ENCODE data around the gene HAT1.
"Not testable (repeated sequence)": the region's sequence is repeated elsewhere in the genome, so short reads cannot be mapped to it uniquely, and the experiment has no call there.

Gene HAT1

DNA sequence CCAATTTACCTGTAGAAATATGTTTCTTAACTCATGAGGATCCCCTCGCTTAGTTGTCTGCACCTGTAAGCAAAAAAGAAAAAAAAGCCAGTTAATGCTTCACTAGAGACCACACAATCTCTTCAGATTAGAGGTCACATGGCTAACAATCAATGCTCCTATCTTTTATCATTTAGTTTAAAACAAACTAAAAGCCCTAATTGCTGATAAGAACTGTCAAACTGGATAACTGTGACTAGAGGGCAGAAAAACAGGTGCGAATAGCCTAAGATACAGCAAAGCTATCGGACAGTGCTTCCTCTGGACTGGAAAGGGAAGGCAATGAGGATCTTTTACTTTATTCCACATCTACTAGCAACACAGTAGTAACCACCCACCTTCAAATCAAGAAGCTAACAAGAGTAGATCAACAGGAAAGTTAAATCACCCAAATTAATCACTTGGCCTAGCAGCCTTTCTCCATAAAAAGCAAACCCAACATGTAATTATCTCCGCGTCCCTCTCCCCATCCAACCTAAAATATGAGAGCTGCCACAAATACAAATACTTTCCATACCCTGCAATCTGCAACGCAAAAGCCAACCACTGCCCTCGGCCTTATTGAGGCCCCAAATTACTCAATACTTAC is 29.0 kb upstream of the HAT1 start:
- DNase-seq (ENCODE audit: extremely low read depth, insufficient read length) = no peak
- H3K4me3 ChIP-seq (replicated peaks; ENCODE audit: low read depth, low read length) = peak overlapping the region; percentile 76
- TF ChIP-seq, protein P1, sequence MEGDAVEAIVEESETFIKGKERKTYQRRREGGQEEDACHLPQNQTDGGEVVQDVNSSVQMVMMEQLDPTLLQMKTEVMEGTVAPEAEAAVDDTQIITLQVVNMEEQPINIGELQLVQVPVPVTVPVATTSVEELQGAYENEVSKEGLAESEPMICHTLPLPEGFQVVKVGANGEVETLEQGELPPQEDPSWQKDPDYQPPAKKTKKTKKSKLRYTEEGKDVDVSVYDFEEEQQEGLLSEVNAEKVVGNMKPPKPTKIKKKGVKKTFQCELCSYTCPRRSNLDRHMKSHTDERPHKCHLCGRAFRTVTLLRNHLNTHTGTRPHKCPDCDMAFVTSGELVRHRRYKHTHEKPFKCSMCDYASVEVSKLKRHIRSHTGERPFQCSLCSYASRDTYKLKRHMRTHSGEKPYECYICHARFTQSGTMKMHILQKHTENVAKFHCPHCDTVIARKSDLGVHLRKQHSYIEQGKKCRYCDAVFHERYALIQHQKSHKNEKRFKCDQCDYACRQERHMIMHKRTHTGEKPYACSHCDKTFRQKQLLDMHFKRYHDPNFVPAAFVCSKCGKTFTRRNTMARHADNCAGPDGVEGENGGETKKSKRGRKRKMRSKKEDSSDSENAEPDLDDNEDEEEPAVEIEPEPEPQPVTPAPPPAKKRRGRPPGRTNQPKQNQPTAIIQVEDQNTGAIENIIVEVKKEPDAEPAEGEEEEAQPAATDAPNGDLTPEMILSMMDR (IDR thresholded peaks at IDR 0.05; ENCODE audit: insufficient read depth, low read length, poor library complexity, severe bottlenecking) = no peak
- peaks cover 2% of the 10 kb centered on the region; the same call in 1 of the 2 replicates for H3K36me3 ChIP-seq (ENCODE audit: control insufficient read depth, insufficient read depth, low read length)
- H3K27me3 ChIP-seq (replicated peaks; ENCODE audit: control insufficient read depth, insufficient read depth, low read length) = no peaks in the 10 kb centered on the region

DNA sequence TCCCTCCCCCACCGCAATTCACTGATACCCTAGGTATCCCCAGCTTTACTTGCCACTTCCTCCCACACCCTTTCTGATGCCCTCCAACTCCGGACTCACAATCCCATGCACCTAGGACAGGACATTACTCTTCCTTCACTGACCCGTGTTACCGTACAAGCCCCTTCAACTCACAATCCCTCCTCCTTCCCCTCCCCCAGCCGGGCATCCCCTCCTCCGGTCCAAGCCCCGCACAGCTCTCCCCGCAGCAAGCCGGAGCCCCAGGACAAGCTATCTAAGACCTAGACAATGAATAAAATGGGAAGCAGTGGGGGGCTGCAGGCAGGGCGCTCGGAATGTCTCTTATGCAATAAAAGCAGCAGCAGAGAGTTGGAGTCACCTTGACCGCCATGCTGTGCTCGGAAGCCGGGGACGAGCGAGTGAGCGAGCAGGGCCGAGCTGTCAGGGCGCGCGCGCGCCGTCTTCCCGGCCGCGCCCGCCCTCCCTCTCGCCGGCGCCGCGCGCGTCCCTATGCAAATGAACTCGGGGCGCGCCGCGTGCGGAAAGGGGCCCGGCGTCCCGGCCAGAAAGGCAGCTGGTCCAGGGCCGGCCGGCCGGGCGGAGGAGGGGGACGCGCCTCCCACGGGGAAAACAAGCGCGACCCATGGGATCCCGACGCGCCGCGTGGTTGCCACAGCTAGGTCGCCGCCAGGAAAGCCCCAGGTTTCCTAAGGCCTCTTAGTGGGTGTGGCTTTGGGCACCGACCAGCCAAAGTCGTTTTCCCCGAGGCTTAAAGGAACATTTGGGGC is 28.2 kb upstream of the HAT1 start, which contains the start of gene SLC25A12:
SLC25A12 (minus strand) TSS at position 421 of the 788 bp plus-strand sequence; CDS start at position 391, 30 bp downstream.
- H3K27me3 ChIP-seq (replicated peaks; ENCODE audit: control insufficient read depth, insufficient read depth, low read length) = no peaks in the 10 kb centered on the region
- DNase-seq (ENCODE audit: extremely low read depth, insufficient read length) = peak; percentile 91
- H3K36me3 ChIP-seq (ENCODE audit: control insufficient read depth, insufficient read depth, low read length) = peaks cover 2% of the 10 kb centered on the region; the same call in 1 of the 2 replicates
- TF ChIP-seq, protein P1 (IDR thresholded peaks at IDR 0.05; ENCODE audit: insufficient read depth, low read length, poor library complexity, severe bottlenecking) = no peak
- H3K4me3 ChIP-seq (replicated peaks; ENCODE audit: low read depth, low read length) = peak within 1 kb of the TSS; percentile 76

DNA sequence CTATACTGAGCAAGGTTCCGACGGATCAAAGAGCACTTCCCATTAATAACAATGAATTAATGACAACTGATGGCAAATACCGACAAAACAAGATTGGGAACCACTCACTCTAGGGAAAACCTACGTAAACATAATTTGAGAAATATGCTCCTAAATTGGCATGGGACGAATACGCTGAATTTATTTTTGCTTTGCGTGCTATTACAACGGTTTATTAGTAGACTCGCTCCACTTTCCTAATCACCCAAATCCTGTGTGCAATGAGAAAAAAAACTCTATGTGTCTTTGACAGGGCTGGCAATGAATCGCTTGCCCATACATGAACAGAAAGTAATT is 27.7 kb upstream of the HAT1 start:
- Histone ChIP-seq H3K27me3 (replicated peaks; ENCODE audit: control insufficient read depth, insufficient read depth, low read length) (no peaks in the 10 kb centered on the region), H3K36me3 (ENCODE audit: control insufficient read depth, insufficient read depth, low read length) (peaks cover 2% of the 10 kb centered on the region; the same call in 1 of the 2 replicates), H3K4me3 (replicated peaks; ENCODE audit: low read depth, low read length) (peak overlapping the region; percentile 76)
- TF ChIP-seq, protein P1 (IDR thresholded peaks at IDR 0.05; ENCODE audit: insufficient read depth, low read length, poor library complexity, severe bottlenecking) = no peak
- no peak for DNase-seq (ENCODE audit: extremely low read depth, insufficient read length)

DNA sequence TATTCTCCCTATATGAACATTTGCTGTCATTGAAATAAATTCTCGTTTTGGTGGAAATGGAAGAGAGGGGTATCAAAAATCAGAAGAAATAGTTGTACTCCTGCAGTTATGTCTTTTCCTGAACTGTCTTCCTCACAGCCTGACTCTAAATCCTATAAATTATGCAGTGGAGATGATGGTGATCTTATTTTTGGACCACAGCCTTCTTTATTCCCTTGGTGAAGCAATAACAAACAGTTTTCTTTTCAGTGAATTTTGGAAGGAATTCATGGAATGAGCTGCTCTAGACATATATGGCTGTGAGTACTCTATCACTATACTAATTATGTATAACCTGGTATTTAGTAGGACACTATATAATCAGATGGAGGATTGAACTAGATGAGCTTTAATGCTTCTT is 26.5 kb upstream of the HAT1 start:
- H3K4me3 ChIP-seq (replicated peaks; ENCODE audit: low read depth, low read length) = no peak overlapping the region
- no peak for DNase-seq (ENCODE audit: extremely low read depth, insufficient read length)
- no peaks in the 10 kb centered on the region for H3K27me3 ChIP-seq (replicated peaks; ENCODE audit: control insufficient read depth, insufficient read depth, low read length)
- no peaks in the 10 kb centered on the region for H3K36me3 ChIP-seq (ENCODE audit: control insufficient read depth, insufficient read depth, low read length)
- TF ChIP-seq, protein P1 (IDR thresholded peaks at IDR 0.05; ENCODE audit: insufficient read depth, low read length, poor library complexity, severe bottlenecking) = no peak

DNA sequence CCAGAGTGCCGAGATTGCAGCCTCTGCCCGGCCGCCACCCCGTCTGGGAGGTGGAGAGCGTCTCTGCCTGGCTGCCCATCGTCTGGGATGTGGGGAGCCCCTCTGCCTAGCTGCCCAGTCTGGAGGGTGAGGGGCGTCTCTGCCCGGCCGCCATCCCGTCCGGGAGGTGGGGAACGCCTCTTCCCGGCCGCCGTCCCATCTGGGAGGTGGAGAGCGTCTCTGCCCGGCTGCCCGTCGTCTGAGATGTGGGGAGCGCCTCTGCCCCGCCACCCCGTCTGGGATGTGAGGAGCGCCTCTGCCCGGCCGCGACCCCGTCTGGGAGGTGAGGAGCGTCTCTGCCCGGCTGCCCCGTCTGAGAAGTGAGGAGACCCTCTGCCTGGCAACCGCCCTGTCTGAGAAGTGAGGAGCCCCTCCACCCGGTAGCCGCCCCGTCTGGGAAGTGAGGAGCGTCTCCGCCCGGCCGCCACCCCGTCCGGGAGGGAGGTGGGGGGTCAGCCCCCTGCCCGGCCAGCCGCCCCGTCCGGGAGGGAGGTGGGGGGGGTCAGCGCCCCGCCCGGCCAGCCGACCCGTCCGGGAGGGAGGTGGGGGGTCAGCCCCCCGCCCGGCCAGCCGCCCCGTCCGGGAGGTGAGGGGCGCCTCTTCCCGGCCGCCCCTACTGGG is 22.5 kb upstream of the HAT1 start:
- not testable (repeated sequence) for H3K36me3 ChIP-seq (ENCODE audit: control insufficient read depth, insufficient read depth, low read length); H3K4me3 ChIP-seq (replicated peaks; ENCODE audit: low read depth, low read length); DNase-seq (ENCODE audit: extremely low read depth, insufficient read length); H3K27me3 ChIP-seq (replicated peaks; ENCODE audit: control insufficient read depth, insufficient read depth, low read length)

DNA sequence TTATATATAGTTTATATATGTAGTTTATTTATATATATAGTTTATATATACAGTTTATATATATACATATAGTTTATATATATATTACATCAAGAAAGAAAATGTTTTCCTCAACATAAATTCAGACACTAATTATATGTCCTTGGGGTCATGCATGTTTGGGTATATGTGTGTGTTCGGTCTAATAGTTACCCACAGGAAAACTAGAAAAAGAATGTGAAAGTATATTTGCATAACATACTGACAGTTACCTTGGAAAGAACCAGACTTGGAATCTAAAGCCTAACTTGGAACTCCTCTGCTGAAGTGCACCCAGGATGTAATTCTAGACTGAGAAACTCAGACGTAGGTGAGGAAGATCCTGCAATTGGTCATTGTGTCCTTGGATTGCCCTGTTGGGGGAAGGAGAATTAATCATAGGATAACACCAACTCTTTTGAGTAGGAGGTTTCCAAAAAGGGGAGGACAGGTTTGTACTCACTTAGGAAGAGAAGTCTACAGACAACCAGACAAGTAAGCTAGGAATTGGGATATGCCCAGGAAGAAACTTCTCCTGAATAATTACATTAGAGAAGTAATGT is 19.3 kb upstream of the HAT1 start:
- Histone ChIP-seq H3K27me3 (replicated peaks; ENCODE audit: control insufficient read depth, insufficient read depth, low read length) (no peaks in the 10 kb centered on the region), H3K36me3 (ENCODE audit: control insufficient read depth, insufficient read depth, low read length) (no peaks in the 10 kb centered on the region), H3K4me3 (replicated peaks; ENCODE audit: low read depth, low read length) (no peak overlapping the region)
- no peak for DNase-seq (ENCODE audit: extremely low read depth, insufficient read length)
- TF ChIP-seq, protein P1 (IDR thresholded peaks at IDR 0.05; ENCODE audit: insufficient read depth, low read length, poor library complexity, severe bottlenecking) = no peak
